ENCODE data around the gene CRAMP1.

The CRAMP1 gene

GRCh38 chr16:1706386-1707192 lies 94.4 kb downstream of the CRAMP1 start:
- no peak for DNase-seq (ENCODE audit: extremely low read depth, low read depth)
- no peak for TF ChIP-seq CTCF (IDR thresholded peaks at IDR 0.05; ENCODE audit: low read depth, low read length, missing control alignments)
- peak overlapping the region; percentile 67 for H3K4me3 ChIP-seq (replicated peaks; ENCODE audit: low read depth, low read length)

- no peak for DNase-seq (ENCODE audit: extremely low read depth, low read depth)
- peak overlapping the region; percentile 67 for H3K4me3 ChIP-seq (replicated peaks; ENCODE audit: low read depth, low read length)
- no peak for TF ChIP-seq CTCF (IDR thresholded peaks at IDR 0.05; ENCODE audit: low read depth, low read length, missing control alignments)
Measured at GRCh38 chr16:1707193-1707790, 95.1 kb downstream of the CRAMP1 start.

- no peak for TF ChIP-seq CTCF (IDR thresholded peaks at IDR 0.05; ENCODE audit: low read depth, low read length, missing control alignments)
- DNase-seq (ENCODE audit: extremely low read depth, low read depth), result no peak
- H3K4me3 ChIP-seq (replicated peaks; ENCODE audit: low read depth, low read length), result peak overlapping the region; percentile 67
Measured at GRCh38 chr16:1708083-1708767, 96.1 kb downstream of the CRAMP1 start.

GRCh38 chr16:1708768-1709180 lies 96.6 kb downstream of the CRAMP1 start:
- TF ChIP-seq CTCF (IDR thresholded peaks at IDR 0.05; ENCODE audit: low read depth, low read length, missing control alignments), result no peak
- no peak for DNase-seq (ENCODE audit: extremely low read depth, low read depth)

GRCh38 chr16:1709356-1709755 lies 97.2 kb downstream of the CRAMP1 start:
- no peak overlapping the region for H3K4me3 ChIP-seq (replicated peaks; ENCODE audit: low read depth, low read length)
- DNase-seq (ENCODE audit: extremely low read depth, low read depth), result no peak
- no peak for TF ChIP-seq CTCF (IDR thresholded peaks at IDR 0.05; ENCODE audit: low read depth, low read length, missing control alignments)

More at GRCh38 chr16:1708768-1709180, 96.6 kb downstream of the CRAMP1 start:
- no peak overlapping the region for H3K4me3 ChIP-seq (replicated peaks; ENCODE audit: low read depth, low read length)

- DNase-seq (ENCODE audit: extremely low read depth, low read depth), result no peak
- no peak overlapping the region for H3K4me3 ChIP-seq (replicated peaks; ENCODE audit: low read depth, low read length)
- no peak for TF ChIP-seq CTCF (IDR thresholded peaks at IDR 0.05; ENCODE audit: low read depth, low read length, missing control alignments)
Measured at GRCh38 chr16:1710811-1711507, 98.8 kb downstream of the CRAMP1 start.

All from HFF-Myc (cell line).